HG03571 (cell line): ENCODE measurements around the gene CCR3.
"Not testable (repeated sequence)": the region's sequence is repeated elsewhere in the genome, so short reads cannot be mapped to it uniquely, and the experiment has no call there.

Source experiments
- ATAC-seq: cut with Tn5 transposase; IDR thresholded peaks from one replicate; pipeline ENCODE4 v1.9.1; 2021; ENCODE audit not compliant: unreplicated experiment

CCR3 gene

DNA sequence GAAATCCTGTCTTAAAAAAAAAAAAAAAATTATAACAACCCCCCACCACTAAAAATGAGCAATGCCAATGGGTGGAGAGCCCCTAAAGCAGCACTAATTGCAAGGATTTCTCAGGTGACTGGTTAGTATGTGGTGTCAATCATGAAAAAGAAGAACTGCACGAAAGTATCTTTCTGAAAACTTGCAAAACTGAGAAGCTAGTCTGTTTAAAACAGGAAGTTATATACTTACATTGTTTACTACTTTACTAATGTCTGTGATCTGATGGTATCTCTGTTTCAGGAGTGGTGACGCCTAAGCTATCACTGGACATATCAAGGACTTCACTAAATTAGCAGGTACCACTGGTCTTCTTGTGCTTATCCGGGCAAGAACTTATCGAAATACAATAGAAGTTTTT is at the start of gene CCR3:
Gene CCR3, plus strand, starts transcription at position 341 of the 400 bp plus-strand sequence. CDS start 22,699 bp downstream, outside the sequence.
- ATAC-seq: no peak

DNA sequence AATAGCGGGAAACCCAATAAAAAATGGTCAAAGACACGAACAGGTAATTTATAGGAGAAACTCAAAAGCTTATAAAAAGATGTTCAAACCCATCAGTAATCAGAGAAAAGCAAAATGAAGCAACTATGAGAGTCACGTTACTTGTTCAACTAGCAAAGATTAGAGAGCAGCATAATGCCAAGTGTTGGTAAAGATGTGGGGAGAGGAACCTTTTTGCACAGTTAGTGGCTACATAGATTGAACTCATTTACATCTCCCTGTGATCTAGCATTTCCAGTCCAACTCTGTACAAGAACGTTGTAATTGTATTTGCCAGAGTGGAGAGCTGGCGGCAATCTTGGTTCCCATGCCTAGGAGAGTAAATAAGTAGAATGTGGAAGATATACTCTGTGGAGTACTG is 49.3 kb upstream of the CCR3 start:
- no peak for ATAC-seq

- ATAC-seq: no peak
Observed at GRCh38 chr3:46193436-46193835, 48.8 kb upstream of the CCR3 start.

DNA sequence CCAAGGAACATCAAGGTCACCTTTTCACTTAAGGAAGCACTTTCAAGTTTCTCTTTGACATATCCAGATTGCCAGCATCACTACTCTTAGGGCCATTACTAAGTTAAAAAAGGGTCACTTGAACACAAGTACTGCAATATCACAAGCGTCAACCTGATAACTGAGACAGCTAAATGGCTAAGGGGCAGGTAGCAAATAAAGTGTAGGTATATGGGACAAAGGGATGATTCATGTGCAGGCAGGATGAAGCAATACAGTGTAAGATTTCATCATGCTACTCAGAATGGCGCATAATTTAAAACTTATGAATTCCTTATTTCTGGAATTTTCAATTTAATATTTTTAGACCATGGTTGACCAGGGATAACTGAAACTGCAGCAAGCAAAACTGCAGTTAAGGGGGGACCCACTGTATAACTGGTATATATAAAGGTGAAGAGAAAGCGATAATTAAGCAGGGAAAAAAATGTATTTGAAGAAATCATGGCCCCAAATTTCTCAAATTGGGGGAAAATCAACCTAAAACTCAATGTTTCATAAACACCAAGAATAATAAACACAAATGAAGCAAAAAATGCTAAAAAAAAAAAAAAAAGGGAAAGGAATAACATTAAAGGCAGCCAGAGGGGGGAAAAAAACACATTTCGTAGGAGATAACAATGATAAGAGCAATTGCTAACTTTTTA is 47.2 kb upstream of the CCR3 start:
- no peak for ATAC-seq

- ATAC-seq: no peak
Observed at GRCh38 chr3:46196261-46196957, 45.9 kb upstream of the CCR3 start.

GRCh38 chr3:46200211-46200610 is 42.0 kb upstream of the CCR3 start:
- no peak for ATAC-seq

- ATAC-seq: no peak
Observed at GRCh38 chr3:46200790-46201189, 41.5 kb upstream of the CCR3 start.

DNA sequence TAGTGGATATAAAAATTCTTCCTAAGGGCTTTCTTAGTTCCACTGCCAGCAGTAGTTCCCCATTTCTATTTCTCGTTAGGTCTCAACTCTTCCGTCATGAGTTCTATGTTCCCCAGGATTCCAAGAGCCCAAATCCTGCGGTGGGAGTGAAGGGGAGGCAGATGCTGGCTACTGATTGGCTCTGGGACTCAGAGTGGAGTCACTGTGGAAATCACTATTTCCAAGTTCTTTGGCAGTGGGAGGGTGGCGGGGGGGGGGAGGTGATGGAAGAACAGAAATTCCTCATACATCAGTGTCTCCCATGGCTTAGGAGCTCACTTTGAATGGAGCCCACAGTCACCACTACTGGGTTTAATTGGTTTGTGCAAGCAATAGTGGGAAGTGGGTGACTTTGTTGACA is 39.7 kb upstream of the CCR3 start:
- ATAC-seq: no peak

- no peak for ATAC-seq
Observed at GRCh38 chr3:46203681-46204080, 38.6 kb upstream of the CCR3 start.

DNA sequence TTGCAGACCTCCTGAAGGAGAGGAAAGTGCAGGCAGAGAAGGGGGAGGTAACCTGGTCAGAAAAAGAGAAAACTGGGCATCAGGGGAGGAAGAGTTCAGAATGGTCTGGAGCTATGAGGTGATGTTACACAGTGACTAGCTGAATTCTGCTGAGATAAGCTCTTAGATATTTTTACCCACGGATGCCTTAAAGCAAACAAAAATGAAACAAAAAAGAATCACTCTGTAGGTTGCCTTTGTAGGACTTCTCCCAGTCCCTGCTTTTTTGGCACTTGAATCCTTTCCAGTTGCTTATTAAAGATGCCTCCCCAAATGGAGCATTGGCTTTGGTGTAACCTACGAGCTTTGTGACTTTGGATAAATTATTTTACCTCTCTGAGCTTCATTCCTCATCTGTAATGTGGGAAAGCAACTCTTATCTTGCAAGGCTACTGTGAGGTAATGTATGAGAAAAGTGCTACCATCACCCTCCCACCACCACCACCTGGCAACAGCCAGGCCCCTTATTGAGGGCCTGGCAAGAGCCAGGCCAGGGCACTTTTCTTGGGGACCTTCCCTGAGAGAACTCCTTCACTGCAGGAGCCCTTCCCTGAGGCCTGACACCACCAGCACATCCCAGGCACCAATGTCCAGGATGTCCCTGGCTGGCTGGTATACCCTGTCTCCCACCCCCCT is 36.8 kb upstream of the CCR3 start:
- ATAC-seq: no peak

GRCh38 chr3:46206282-46207015 is 35.8 kb upstream of the CCR3 start:
- no peak for ATAC-seq

GRCh38 chr3:46207514-46207913 is 34.7 kb upstream of the CCR3 start:
- ATAC-seq: not testable (repeated sequence)

DNA sequence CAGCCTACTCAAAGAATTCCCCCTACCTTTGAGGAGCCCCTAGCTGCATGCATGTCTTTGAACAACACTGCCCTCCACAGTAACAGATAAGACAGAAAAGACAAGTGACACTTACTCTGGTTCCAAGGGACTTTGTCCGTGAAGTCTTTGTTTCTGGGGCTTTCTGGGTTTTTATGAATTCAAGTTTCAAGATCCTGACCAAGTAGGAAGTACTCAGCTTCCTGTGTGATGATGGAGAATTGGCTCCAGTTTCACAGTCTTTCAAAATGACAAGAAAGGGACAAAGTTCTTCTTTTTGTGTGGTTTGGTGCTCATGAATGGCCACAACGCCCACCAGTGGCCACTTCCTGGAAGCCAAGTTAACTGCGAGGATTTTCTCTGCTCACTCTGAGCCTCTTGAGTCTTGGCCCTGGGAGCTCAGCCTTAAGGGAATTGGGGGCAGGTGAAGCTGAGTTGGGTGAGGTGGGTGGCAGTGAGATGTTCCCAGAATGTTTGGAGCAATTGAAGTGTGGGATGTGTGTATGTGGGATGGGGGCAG is 34.0 kb upstream of the CCR3 start, which contains the start of gene CCR1:
Gene CCR1, minus strand, starts transcription at position 147 of the 538 bp plus-strand sequence. CDS start 4,000 bp downstream, outside the sequence.
- ATAC-seq: peak; percentile 54

GRCh38 chr3:46209053-46209452 is 33.2 kb upstream of the CCR3 start:
- no peak for ATAC-seq

- no peak for ATAC-seq
Observed at GRCh38 chr3:46209746-46210470, 32.4 kb upstream of the CCR3 start.

- no peak for ATAC-seq
Observed at GRCh38 chr3:46212101-46212500, 30.2 kb upstream of the CCR3 start.

DNA sequence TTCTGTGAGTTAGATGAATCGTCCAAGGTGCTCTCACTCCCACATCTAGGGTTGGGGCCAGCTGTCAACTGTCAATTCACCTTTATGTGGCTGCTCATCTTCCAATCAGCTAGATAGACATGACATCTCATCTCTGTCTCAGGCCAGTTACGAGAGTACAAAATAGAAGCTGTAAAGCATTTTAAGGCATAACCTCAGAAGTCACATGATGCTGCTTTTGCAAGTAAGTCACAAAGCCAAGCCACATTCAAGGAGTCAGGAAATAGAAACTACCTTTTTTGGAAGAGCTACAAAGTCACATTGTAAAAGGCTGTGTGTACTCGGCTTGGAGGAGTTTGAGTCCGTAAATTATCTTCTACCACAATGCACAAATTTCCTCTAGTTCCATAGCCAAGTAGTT is 29.1 kb upstream of the CCR3 start:
- ATAC-seq: no peak

GRCh38 chr3:46214751-46215352 is 27.4 kb upstream of the CCR3 start:
- ATAC-seq: no peak

- no peak for ATAC-seq
Observed at GRCh38 chr3:46215810-46216414, 26.3 kb upstream of the CCR3 start.
